Aorta (tissue), 5 donors: Measurements from ENCODE around the gene CD6. TPM values are rescaled to one million over a fixed set of nuclear protein-coding genes. Genes with fewer than 3 reads are reported as not detected.

Experiments
- ATAC-seq: fragments of 200-7000 bp; cut with Tn5 transposase; one replicate; pipeline ENCODE4 v1.9.1; 2022; ENCODE audit warnings: moderate library complexity; ENCODE audit not compliant: low FRiP score
- DNase-seq, 2 donors: peaks; one replicate each; pipeline ENCODE4 v3.0.0-alpha.2; 2020
- H3K27ac ChIP-seq, 2 donors: one replicate each; pipeline ENCODE4 v1.5.1; 2013; ENCODE audit warnings: low read length in 2 of 2, mild to moderate bottlenecking in 2 of 2, moderate library complexity in 2 of 2, control low read depth in 1 of 2, inconsistent platforms in 1 of 2, low read depth in 1 of 2
- H3K27me3 ChIP-seq, 2 donors: one replicate each; pipeline ENCODE4 v1.6.1; 2013; ENCODE audit warnings: control low read depth in 1 of 2, low read length in 1 of 2, mild to moderate bottlenecking in 1 of 2, moderate library complexity in 1 of 2; ENCODE audit not compliant: insufficient read depth in 2 of 2, control insufficient read depth in 1 of 2
- H3K36me3 ChIP-seq, 2 donors: one replicate each; pipeline ENCODE4 v1.6.1; 2013; ENCODE audit warnings: control low read depth in 1 of 2, low read length in 1 of 2, mild to moderate bottlenecking in 1 of 2; ENCODE audit not compliant: insufficient read depth in 2 of 2, control insufficient read depth in 1 of 2
- H3K4me1 ChIP-seq, 2 donors: one replicate each; pipeline ENCODE4 v1.6.1; 2013; ENCODE audit warnings: low read length in 2 of 2, control low read depth in 1 of 2, mild to moderate bottlenecking in 1 of 2, moderate library complexity in 1 of 2; ENCODE audit not compliant: insufficient read depth in 2 of 2, control insufficient read depth in 1 of 2
- H3K4me3 ChIP-seq, 2 donors: one replicate each; pipeline ENCODE4 v1.5.1; 2013; ENCODE audit warnings: low read length in 2 of 2, control low read depth in 1 of 2, mild to moderate bottlenecking in 1 of 2
- H3K9me3 ChIP-seq: one replicate; pipeline ENCODE4 v1.6.1; 2013; ENCODE audit warnings: mild to moderate bottlenecking, low read length; ENCODE audit not compliant: control insufficient read depth
- WGBS, 2 donors: extraction: QIAGEN DNeasy Blood & Tissue Kit; methylation state at CpG; one replicate each; pipeline ENCODE4 v1.1.7; 2013; 5-methylcytosine and 5-hydroxymethylcytosine counted together
- intact Hi-C, 2 donors: fragments of 100-400 bp; cut with DNase I; formaldehyde crosslinking; loops; one replicate each; pipeline versions ENCODE4 v1.14.2 to v1.15.0; 2022
- polyA plus RNA-seq, 2 donors: library from polyadenylated mRNA; stranded (reverse); fragments of 200-250 nt; gene quantifications; one replicate each; pipeline ENCODE4 v1.2.3, GENCODE V29; 2013
- total RNA-seq, 2 donors: library from RNA; stranded (reverse); fragmentation: NEBNext Ultra II Directional; extraction: Animal tissue kit (Norgen Biotek cat#: 25700); gene quantifications; one replicate each; pipeline ENCODE4 v1.2.1, GENCODE V29; 2021
- donor health status: healthy with polysubstance abuse.
- donor health status: Bipolar disorder and iron deficiency.
- donor health status: DM: no; HTN: no; CAD: no.
- donor health status: DM: no; HTN: no; CAD: no.
- donor health status: DM: yes; HTN: yes; CAD: no.

CD6 gene
- total and polyA plus RNA-seq, 4 donors, result 1.3 to 2.2 (median 1.4) TPM

GRCh38 chr11:60939301-60939700 is 32.2 kb upstream of the CD6 start:
- DNase-seq (peak; percentile 16 to 55), ATAC-seq (no peak)
- peaks cover 0 to 2% of the 10 kb centered on the region in 2 donors for H3K36me3 ChIP-seq

GRCh38 chr11:60939855-60940254 is 31.6 kb upstream of the CD6 start:
- H3K36me3 ChIP-seq, result peaks cover 0 to 2% of the 10 kb centered on the region in 2 donors
- intact Hi-C loops, result no loop called here
- H3K9me3 ChIP-seq, result no peaks in the 10 kb centered on the region
- DNase-seq (no peak), ATAC-seq (no peak)
- H3K4me3 ChIP-seq, result no peak overlapping the region
- H3K27me3 ChIP-seq, result no peaks in the 10 kb centered on the region
- WGBS, 2 donors, result 51 to 58% methylated on average over 2 of the region's 2 CpGs
- H3K27ac ChIP-seq, result no peak overlapping the region
- H3K4me1 ChIP-seq, result no peaks in the 10 kb centered on the region

More at GRCh38 chr11:60939301-60939700, 32.2 kb upstream of the CD6 start:
- Histone ChIP-seq H3K4me1 (no peaks in the 10 kb centered on the region), H3K4me3 (no peak overlapping the region), H3K27ac (no peak overlapping the region), H3K9me3 (no peaks in the 10 kb centered on the region), H3K27me3 (no peaks in the 10 kb centered on the region)
- 87% methylated on average over 7 of the region's 7 CpGs for whole genome bisulfite sequencing, 2 donors
- intact Hi-C loops, result no loop called here

- 93% methylated on average over 6 of the region's 6 CpGs for WGBS, 2 donors
- no peaks in the 10 kb centered on the region for H3K27me3 ChIP-seq
- ATAC-seq (no peak), DNase-seq (peak in 1 of 2 donors; percentile 20)
- no peak overlapping the region for H3K27ac ChIP-seq
- no peak overlapping the region for H3K4me3 ChIP-seq
- no peaks in the 10 kb centered on the region for H3K4me1 ChIP-seq
- intact Hi-C loops, result no loop called here
- peaks cover 0 to 2% of the 10 kb centered on the region in 2 donors for H3K36me3 ChIP-seq
- no peaks in the 10 kb centered on the region for H3K9me3 ChIP-seq
These were observed 29.9 kb upstream of the CD6 start for GRCh38 chr11:60941371-60942119.

GRCh38 chr11:60942219-60942618 is 29.3 kb upstream of the CD6 start:
- Histone ChIP-seq H3K36me3 (peaks cover 0 to 2% of the 10 kb centered on the region in 2 donors), H3K27me3 (no peaks in the 10 kb centered on the region)
- WGBS, 2 donors, result 95 to 98% methylated on average over 4 of the region's 4 CpGs

GRCh38 chr11:60942970-60943565 is 28.4 kb upstream of the CD6 start:
- H3K4me3 ChIP-seq, result no peak overlapping the region
- H3K27ac ChIP-seq, result no peak overlapping the region
- peak; percentile 17 to 50 for DNase-seq
- no peaks in the 10 kb centered on the region for H3K4me1 ChIP-seq
- WGBS, 2 donors, result 75 to 76% methylated on average over 9 of the region's 9 CpGs
- ATAC-seq, result no peak
- H3K27me3 ChIP-seq, result no peaks in the 10 kb centered on the region
- intact Hi-C loops, result no loop called here
- no peaks in the 10 kb centered on the region for H3K9me3 ChIP-seq
- peaks cover 0 to 2% of the 10 kb centered on the region in 2 donors for H3K36me3 ChIP-seq

More at GRCh38 chr11:60942219-60942618, 29.3 kb upstream of the CD6 start:
- Histone ChIP-seq H3K4me1 (no peaks in the 10 kb centered on the region), H3K27ac (no peak overlapping the region), H3K4me3 (no peak overlapping the region), H3K9me3 (no peaks in the 10 kb centered on the region)
- intact Hi-C loops, result no loop called here
- ATAC-seq (no peak), DNase-seq (peak in 1 of 2 donors; percentile 49)

GRCh38 chr11:60944490-60945294 is 26.8 kb upstream of the CD6 start:
- Histone ChIP-seq H3K4me1 (no peaks in the 10 kb centered on the region), H3K4me3 (no peak overlapping the region), H3K36me3 (no peaks in the 10 kb centered on the region), H3K9me3 (no peaks in the 10 kb centered on the region), H3K27me3 (no peaks in the 10 kb centered on the region), H3K27ac (no peak overlapping the region)
- WGBS, 2 donors, result 81 to 90% methylated on average over 11 of the region's 11 CpGs
- intact Hi-C loops, result loop anchor here in 1 of 2 donors (5.0 kb wide), 1 partner anchor 32 kb away; the partner anchor contains the start of gene TMEM109
- peak; percentile 20 to 33 for DNase-seq
- no peak for ATAC-seq

GRCh38 chr11:60945295-60945667 is 26.2 kb upstream of the CD6 start:
- Histone ChIP-seq H3K27ac (no peak overlapping the region), H3K9me3 (no peaks in the 10 kb centered on the region), H3K4me3 (no peak overlapping the region), H3K27me3 (no peaks in the 10 kb centered on the region), H3K36me3 (no peaks in the 10 kb centered on the region), H3K4me1 (no peaks in the 10 kb centered on the region)
- WGBS, 2 donors, result 95 to 97% methylated on average over 5 of the region's 5 CpGs
- ATAC-seq (no peak), DNase-seq (peak in 1 of 2 donors; percentile 26)
- intact Hi-C loops, result loop anchor here in 1 of 2 donors (5.0 kb wide), 1 partner anchor 33 kb away; the partner anchor contains the start of gene TMEM109

- WGBS, 2 donors, result 85 to 88% methylated on average over 15 of the region's 15 CpGs
- ATAC-seq (no peak), DNase-seq (peak; percentile 40 to 73)
- intact Hi-C loops, result loop anchor here in 1 of 2 donors (5.0 kb wide), 1 partner anchor 34 kb away; the partner anchor contains the start of gene TMEM109
- Histone ChIP-seq H3K27ac (no peak overlapping the region), H3K4me3 (no peak overlapping the region), H3K36me3 (no peaks in the 10 kb centered on the region), H3K27me3 (no peaks in the 10 kb centered on the region), H3K9me3 (no peaks in the 10 kb centered on the region), H3K4me1 (no peaks in the 10 kb centered on the region)
These were observed 24.7 kb upstream of the CD6 start for GRCh38 chr11:60946601-60947264.
